Suprapubic skin (tissue), 4 donors: Measurements from ENCODE around the gene FNBP1L. TPM values are rescaled to one million over a fixed set of nuclear protein-coding genes. Genes with fewer than 3 reads are reported as not detected.

Experiments used
- DNase-seq, 2 donors: peaks; one replicate each; pipeline ENCODE4 v3.0.0-alpha.2; 2019; ENCODE audit warnings: low spot score in 2 of 2
- H3K27ac ChIP-seq: fragments of 200-600 bp; sonication (generic); one replicate; pipeline ENCODE4 v1.5.1; 2019
- H3K27me3 ChIP-seq: fragments of 200-600 bp; sonication (generic); one replicate; pipeline ENCODE4 v1.5.1; 2019
- H3K36me3 ChIP-seq: fragments of 200-600 bp; sonication (generic); one replicate; pipeline ENCODE4 v1.5.1; 2019
- H3K4me1 ChIP-seq: fragments of 200-600 bp; sonication (generic); one replicate; pipeline ENCODE4 v1.5.1; 2019
- H3K4me3 ChIP-seq: fragments of 200-600 bp; sonication (generic); one replicate; pipeline ENCODE4 v1.5.1; 2019; ENCODE audit warnings: mild to moderate bottlenecking
- H3K9me3 ChIP-seq: fragments of 200-600 bp; sonication (generic); one replicate; pipeline ENCODE4 v1.5.1; 2019
- CTCF ChIP-seq, 2 donors: fragments of 200-600 bp in 1 of 2; fragments of 450-650 bp in 1 of 2; sonication (generic) in 1 of 2; IDR thresholded peaks; one replicate each; pipeline ENCODE4 v1.5.1; 2016 to 2019; ENCODE audit warnings: antibody characterized with exemption in 2 of 2, mild to moderate bottlenecking in 1 of 2, moderate library complexity in 1 of 2
- EP300 ChIP-seq: sonication (generic); formaldehyde crosslinking; IDR thresholded peaks from one replicate; pipeline ENCODE4 v1.6.1; 2017; ENCODE audit warnings: antibody characterized with exemption
- POLR2A ChIP-seq, 2 donors: fragments of 450-650 bp; IDR thresholded peaks; one replicate each; pipeline ENCODE4 v1.6.1; 2017; ENCODE audit warnings: antibody characterized with exemption in 2 of 2, mild to moderate bottlenecking in 2 of 2, moderate library complexity in 2 of 2
- POLR2AphosphoS5 ChIP-seq, 3 donors: sonication (generic); formaldehyde crosslinking; IDR thresholded peaks; one replicate each; pipeline ENCODE4 v1.6.1; 2017; ENCODE audit warnings: antibody characterized with exemption in 3 of 3
- WGBS: methylation state at CpG from one replicate; pipeline ENCODE4 v1.1.5; 2018; 5-methylcytosine and 5-hydroxymethylcytosine counted together
- total RNA-seq, 4 donors: library from RNA; depleted of rRNA; stranded (reverse); fragments of >200 nt; gene quantifications; one replicate each; pipeline ENCODE4 v1.1.0, GENCODE V29; 2016

Gene FNBP1L
- total RNA-seq, 4 donors from 2014 or later, result 18.6 to 60.8 (median 25.2) TPM

DNA sequence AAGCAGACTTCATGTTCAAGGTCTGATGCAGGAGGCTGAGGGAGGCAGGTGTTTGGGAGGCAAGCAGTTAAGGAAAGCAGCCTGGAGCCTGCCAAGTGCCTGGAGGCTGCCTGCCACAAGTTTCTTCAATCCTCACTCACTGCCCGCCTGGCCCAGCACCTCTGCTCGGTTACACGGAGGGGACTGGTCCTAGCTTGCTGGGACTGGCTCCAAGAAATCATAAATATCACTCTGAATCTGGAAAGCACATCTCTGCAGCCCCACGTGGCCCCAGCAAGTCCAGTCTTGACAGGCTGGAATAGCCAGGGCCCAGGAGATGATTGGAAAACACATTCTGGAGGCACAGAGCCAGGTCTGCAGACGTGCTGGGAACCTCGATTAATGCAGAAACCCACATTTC lies 149.8 kb downstream of the FNBP1L start:
- H3K27ac ChIP-seq, result no peak overlapping the region
- no peaks in the 10 kb centered on the region for H3K36me3 ChIP-seq
- whole genome bisulfite sequencing, result 42% methylated on average over 4 of the region's 6 CpGs
- no peak for DNase-seq
- H3K27me3 ChIP-seq, result no peaks in the 10 kb centered on the region
- H3K9me3 ChIP-seq, result no peaks in the 10 kb centered on the region
- peaks cover 71% of the 10 kb centered on the region for H3K4me1 ChIP-seq
- H3K4me3 ChIP-seq, result no peak overlapping the region
- TF ChIP-seq POLR2A (IDR thresholded peaks at IDR 0.05) (no peak), EP300 (no peak), POLR2AphosphoS5 (IDR thresholded peaks at IDR 0.05) (no peak), CTCF (IDR thresholded peaks at IDR 0.05) (no peak)

DNA sequence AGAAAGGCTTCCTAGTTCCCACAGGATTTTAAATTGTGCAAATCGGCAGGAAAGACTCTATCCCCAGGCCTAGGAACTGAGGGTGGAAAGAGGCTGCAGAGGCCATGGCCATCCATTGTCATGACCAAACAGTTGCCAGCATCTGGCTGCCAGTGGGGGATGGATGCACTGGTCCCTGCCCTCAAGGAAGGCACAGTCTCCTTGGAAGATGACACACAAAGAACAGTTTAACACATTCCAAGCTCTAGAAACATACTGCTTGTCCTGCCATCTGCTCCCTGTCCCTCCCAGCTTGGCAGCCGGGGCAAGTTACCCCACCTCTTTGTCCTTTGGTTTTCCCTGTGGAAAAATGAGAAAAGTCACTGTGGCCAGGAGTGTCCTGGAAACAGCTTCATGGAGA lies 150.5 kb downstream of the FNBP1L start:
- WGBS, result 41% methylated on average over 2 of the region's 2 CpGs
- H3K9me3 ChIP-seq, result no peaks in the 10 kb centered on the region
- no peaks in the 10 kb centered on the region for H3K27me3 ChIP-seq
- no peak overlapping the region for H3K4me3 ChIP-seq
- no peaks in the 10 kb centered on the region for H3K36me3 ChIP-seq
- H3K4me1 ChIP-seq, result peaks cover 65% of the 10 kb centered on the region
- TF ChIP-seq POLR2A (IDR thresholded peaks at IDR 0.05) (no peak), CTCF (IDR thresholded peaks at IDR 0.05) (no peak), EP300 (no peak), POLR2AphosphoS5 (IDR thresholded peaks at IDR 0.05) (no peak)
- no peak overlapping the region for H3K27ac ChIP-seq
- DNase-seq, result no peak

- 82% methylated on average over 7 of the region's 7 CpGs for WGBS
- Histone ChIP-seq H3K4me1 (peaks cover 61% of the 10 kb centered on the region), H3K36me3 (no peaks in the 10 kb centered on the region), H3K27me3 (no peaks in the 10 kb centered on the region), H3K4me3 (no peak overlapping the region), H3K9me3 (no peaks in the 10 kb centered on the region), H3K27ac (no peak overlapping the region)
- DNase-seq, result no peak
- TF ChIP-seq POLR2AphosphoS5 (IDR thresholded peaks at IDR 0.05), result no peak
- no peak for TF ChIP-seq CTCF (IDR thresholded peaks at IDR 0.05)
- no peak for TF ChIP-seq POLR2A (IDR thresholded peaks at IDR 0.05)
- TF ChIP-seq EP300, result no peak
These were observed 151.0 kb downstream of the FNBP1L start for GRCh38 chr1:93598861-93599439.

- WGBS, result 94% methylated on average over 6 of the region's 6 CpGs
- Histone ChIP-seq H3K36me3 (no peaks in the 10 kb centered on the region), H3K4me3 (no peak overlapping the region), H3K27me3 (no peaks in the 10 kb centered on the region), H3K27ac (no peak overlapping the region), H3K9me3 (no peaks in the 10 kb centered on the region), H3K4me1 (peaks cover 56% of the 10 kb centered on the region)
- TF ChIP-seq POLR2A (IDR thresholded peaks at IDR 0.05) (no peak), CTCF (IDR thresholded peaks at IDR 0.05) (no peak), POLR2AphosphoS5 (IDR thresholded peaks at IDR 0.05) (no peak), EP300 (no peak)
- no peak for DNase-seq
These were observed 151.6 kb downstream of the FNBP1L start for GRCh38 chr1:93599479-93599878.

DNA sequence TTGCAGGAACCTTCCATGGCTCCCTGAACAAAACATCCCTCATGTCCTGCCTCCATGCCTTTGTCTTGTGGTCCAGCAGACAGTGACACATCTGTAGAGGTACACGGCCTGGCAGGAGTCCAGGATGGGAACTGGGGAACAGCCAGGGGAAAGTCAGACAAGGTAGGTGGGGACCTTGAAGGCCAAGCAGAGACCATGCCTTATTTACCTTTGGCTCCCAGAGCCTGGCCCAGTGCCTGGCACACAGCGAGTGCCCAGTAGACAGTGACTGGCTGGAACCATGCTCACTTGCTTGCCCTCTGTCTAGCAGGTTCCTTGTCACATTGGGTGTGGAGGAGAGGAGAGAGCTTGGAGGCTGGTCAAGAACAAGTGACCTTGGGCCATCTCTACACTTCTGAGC lies 152.7 kb downstream of the FNBP1L start:
- Histone ChIP-seq H3K9me3 (no peaks in the 10 kb centered on the region), H3K36me3 (no peaks in the 10 kb centered on the region), H3K27ac (no peak overlapping the region), H3K4me1 (peaks cover 53% of the 10 kb centered on the region), H3K4me3 (no peak overlapping the region), H3K27me3 (no peaks in the 10 kb centered on the region)
- DNase-seq, result no peak
- TF ChIP-seq POLR2A (IDR thresholded peaks at IDR 0.05) (no peak), EP300 (no peak), CTCF (IDR thresholded peaks at IDR 0.05) (no peak), POLR2AphosphoS5 (IDR thresholded peaks at IDR 0.05) (no peak)
- 67% methylated on average over 1 of the region's 2 CpGs for WGBS
